ENCODE results near the gene GEN1.

The GEN1 gene

GRCh38 chr2:17753803-17754663, at the start of gene GEN1, which contains the start of gene SMC6:
TSS of gene GEN1 (plus strand) at chr2:17754138. CDS start at chr2:17759944, 5,806 bp downstream.
TSS of gene SMC6 (minus strand) at chr2:17753810. CDS start at chr2:17745946, 7,864 bp downstream.
- Histone ChIP-seq H3K9me3 (ENCODE audit: severe bottlenecking) (no peaks in the 10 kb centered on the region), H3K27me3 (ENCODE audit: insufficient read depth, low read depth, severe bottlenecking) (no peaks in the 10 kb centered on the region), H3K4me3 (ENCODE audit: low read depth, low read length) (peak within 1 kb of the TSS; percentile 91), H3K36me3 (peaks cover 13% of the 10 kb centered on the region), H3K27ac (peak within 1 kb of the TSS; percentile 98)
- peak; percentile 98 for DNase-seq
- TF ChIP-seq CTCF (IDR thresholded peaks at IDR 0.05; ENCODE audit: low read depth, low read length): no peak

- H3K4me3 ChIP-seq (ENCODE audit: low read depth, low read length): no peak overlapping the region
- H3K36me3 ChIP-seq: peaks cover 89% of the 10 kb centered on the region
- no peak for TF ChIP-seq CTCF (IDR thresholded peaks at IDR 0.05; ENCODE audit: low read depth, low read length)
- DNase-seq: no peak
- H3K27me3 ChIP-seq (ENCODE audit: insufficient read depth, low read depth, severe bottlenecking): no peaks in the 10 kb centered on the region
- H3K27ac ChIP-seq: no peak overlapping the region
- H3K9me3 ChIP-seq (ENCODE audit: severe bottlenecking): no peaks in the 10 kb centered on the region
Measured at GRCh38 chr2:17706845-17707244, 47.1 kb upstream of the GEN1 start.

- Histone ChIP-seq H3K9me3 (ENCODE audit: severe bottlenecking) (no peaks in the 10 kb centered on the region), H3K4me3 (ENCODE audit: low read depth, low read length) (no peak overlapping the region), H3K36me3 (peaks cover 89% of the 10 kb centered on the region), H3K27me3 (ENCODE audit: insufficient read depth, low read depth, severe bottlenecking) (no peaks in the 10 kb centered on the region), H3K27ac (no peak overlapping the region)
- TF ChIP-seq CTCF (IDR thresholded peaks at IDR 0.05; ENCODE audit: low read depth, low read length): no peak
- no peak for DNase-seq
Measured at GRCh38 chr2:17708501-17708900, 45.4 kb upstream of the GEN1 start.

- Histone ChIP-seq H3K4me3 (ENCODE audit: low read depth, low read length) (no peak overlapping the region), H3K9me3 (ENCODE audit: severe bottlenecking) (no peaks in the 10 kb centered on the region), H3K27ac (no peak overlapping the region), H3K36me3 (peaks cover 91% of the 10 kb centered on the region), H3K27me3 (ENCODE audit: insufficient read depth, low read depth, severe bottlenecking) (no peaks in the 10 kb centered on the region)
- no peak for DNase-seq
- no peak for TF ChIP-seq CTCF (IDR thresholded peaks at IDR 0.05; ENCODE audit: low read depth, low read length)
Measured at GRCh38 chr2:17709897-17710296, 44.0 kb upstream of the GEN1 start.

- no peak for DNase-seq
- H3K9me3 ChIP-seq (ENCODE audit: severe bottlenecking): no peaks in the 10 kb centered on the region
- no peak overlapping the region for H3K4me3 ChIP-seq (ENCODE audit: low read depth, low read length)
- H3K27ac ChIP-seq: no peak overlapping the region
- peaks cover 92% of the 10 kb centered on the region for H3K36me3 ChIP-seq
- no peak for TF ChIP-seq CTCF (IDR thresholded peaks at IDR 0.05; ENCODE audit: low read depth, low read length)
- H3K27me3 ChIP-seq (ENCODE audit: insufficient read depth, low read depth, severe bottlenecking): no peaks in the 10 kb centered on the region
Measured at GRCh38 chr2:17710547-17711248, 43.2 kb upstream of the GEN1 start.

Measured in WERI-Rb-1 (cell line).